Measurements from ENCODE around the gene DEPDC4. TPM values are rescaled to one million over a fixed set of nuclear protein-coding genes. Genes with fewer than 3 reads are reported as not detected.
A peak's percentile ranks its signal among the peaks of the same experiment; 100 is the strongest.

DEPDC4 gene
- total and polyA plus RNA-seq, 2 of the 13 experiments (the other 11 are each of a cell fraction or from before 2014, with no cell fraction given) = 2.2 to 5.7 TPM

GRCh38 chr12:100266835-100267602 is at the start of gene DEPDC4, which contains the start of gene SCYL2 (continued):
- no peak for TF ChIP-seq KIAA2018 (CRISPR knock-in tag; IDR thresholded peaks at IDR 0.05; ENCODE audit: borderline replicate concordance)
- no peak; the same call in 1 of the 2 replicates for TF ChIP-seq MED1 (CRISPR knock-in tag; IDR thresholded peaks at IDR 0.05)
- no peak for TF ChIP-seq TSC22D2 (CRISPR knock-in tag; IDR thresholded peaks at IDR 0.05; ENCODE audit: borderline replicate concordance)
- peak; percentile 89 for TF ChIP-seq ZFY (CRISPR knock-in tag; IDR thresholded peaks at IDR 0.05)
